GM23338 (cell line): ENCODE results near the gene SOWAHC.

Source experiments
- EZH2 ChIP-seq: fragments of 200-600 bp; sonication (generic); IDR thresholded peaks from one replicate; pipeline ENCODE4 v1.8.0; 2017; ENCODE audit warnings: antibody characterized with exemption, mild to moderate bottlenecking, low read depth; ENCODE audit not compliant: unreplicated experiment
- EZH2phosphoT487 ChIP-seq: fragments of 200-600 bp; sonication (generic); IDR thresholded peaks from one replicate; pipeline ENCODE4 v1.8.1; 2018; ENCODE audit warnings: antibody characterized with exemption; ENCODE audit not compliant: unreplicated experiment
- NANOG ChIP-seq: IDR thresholded peaks from 2 replicates; pipeline ENCODE4 v1.6.1; 2016; ENCODE audit warnings: antibody characterized with exemption, borderline replicate concordance
- POLR2AphosphoS5 ChIP-seq: IDR thresholded peaks from 2 replicates; pipeline ENCODE4 v1.6.1; 2016; ENCODE audit warnings: antibody characterized with exemption, low read depth
- TF ChIP-seq, protein P1 (sequence below), 2 experiments: fragments of 200-600 bp in 1 of 2; sonication (generic) in 1 of 2; conservative IDR thresholded peaks; 2 replicates each; pipeline versions ENCODE4 v1.5.1 to v1.6.1; 2016 to 2017; ENCODE audit warnings: antibody characterized with exemption in 2 of 2, low read depth in 2 of 2, mild to moderate bottlenecking in 2 of 2, moderate library complexity in 1 of 2
- TF ChIP-seq, protein P2 (sequence below): IDR thresholded peaks from 2 replicates; pipeline ENCODE4 v1.6.1; 2016; ENCODE audit warnings: antibody characterized with exemption

- TF ChIP-seq EZH2 (no peak), POLR2AphosphoS5 (no peak), NANOG (no peak), EZH2phosphoT487 (no peak)
- TF ChIP-seq, protein P1, sequence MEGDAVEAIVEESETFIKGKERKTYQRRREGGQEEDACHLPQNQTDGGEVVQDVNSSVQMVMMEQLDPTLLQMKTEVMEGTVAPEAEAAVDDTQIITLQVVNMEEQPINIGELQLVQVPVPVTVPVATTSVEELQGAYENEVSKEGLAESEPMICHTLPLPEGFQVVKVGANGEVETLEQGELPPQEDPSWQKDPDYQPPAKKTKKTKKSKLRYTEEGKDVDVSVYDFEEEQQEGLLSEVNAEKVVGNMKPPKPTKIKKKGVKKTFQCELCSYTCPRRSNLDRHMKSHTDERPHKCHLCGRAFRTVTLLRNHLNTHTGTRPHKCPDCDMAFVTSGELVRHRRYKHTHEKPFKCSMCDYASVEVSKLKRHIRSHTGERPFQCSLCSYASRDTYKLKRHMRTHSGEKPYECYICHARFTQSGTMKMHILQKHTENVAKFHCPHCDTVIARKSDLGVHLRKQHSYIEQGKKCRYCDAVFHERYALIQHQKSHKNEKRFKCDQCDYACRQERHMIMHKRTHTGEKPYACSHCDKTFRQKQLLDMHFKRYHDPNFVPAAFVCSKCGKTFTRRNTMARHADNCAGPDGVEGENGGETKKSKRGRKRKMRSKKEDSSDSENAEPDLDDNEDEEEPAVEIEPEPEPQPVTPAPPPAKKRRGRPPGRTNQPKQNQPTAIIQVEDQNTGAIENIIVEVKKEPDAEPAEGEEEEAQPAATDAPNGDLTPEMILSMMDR (conservative IDR thresholded peaks at IDR 0.05; ENCODE audit: low read depth in 2 of 2): no peak
- TF ChIP-seq, protein P2, sequence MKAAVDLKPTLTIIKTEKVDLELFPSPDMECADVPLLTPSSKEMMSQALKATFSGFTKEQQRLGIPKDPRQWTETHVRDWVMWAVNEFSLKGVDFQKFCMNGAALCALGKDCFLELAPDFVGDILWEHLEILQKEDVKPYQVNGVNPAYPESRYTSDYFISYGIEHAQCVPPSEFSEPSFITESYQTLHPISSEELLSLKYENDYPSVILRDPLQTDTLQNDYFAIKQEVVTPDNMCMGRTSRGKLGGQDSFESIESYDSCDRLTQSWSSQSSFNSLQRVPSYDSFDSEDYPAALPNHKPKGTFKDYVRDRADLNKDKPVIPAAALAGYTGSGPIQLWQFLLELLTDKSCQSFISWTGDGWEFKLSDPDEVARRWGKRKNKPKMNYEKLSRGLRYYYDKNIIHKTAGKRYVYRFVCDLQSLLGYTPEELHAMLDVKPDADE: no peak
These were observed 16.6 kb downstream of the SOWAHC start for GRCh38 chr2:109630441-109631430.
